Prostate gland (tissue), 2 donors: ENCODE measurements around the gene MLX.

Experiments used
- POLR2A ChIP-seq: fragments of 450-650 bp; IDR thresholded peaks from one replicate; pipeline ENCODE4 v1.6.1; 2016; ENCODE audit warnings: antibody characterized with exemption, mild to moderate bottlenecking
- POLR2AphosphoS5 ChIP-seq: sonication (generic); formaldehyde crosslinking; IDR thresholded peaks from one replicate; pipeline ENCODE4 v1.6.1; 2017; ENCODE audit warnings: antibody characterized with exemption
- TF ChIP-seq, protein P1 (sequence below), 4 experiments: fragments of 200-600 bp in 2 of 4; fragments of 450-650 bp in 2 of 4; sonication (generic) in 2 of 4; IDR thresholded peaks; 1 replicate in 3 of 4; 2 replicates in 1 of 4; pipeline ENCODE4 v1.5.1; 2016 to 2019; ENCODE audit warnings: antibody characterized with exemption in 4 of 4, mild to moderate bottlenecking in 2 of 4, moderate library complexity in 2 of 4

DNA sequence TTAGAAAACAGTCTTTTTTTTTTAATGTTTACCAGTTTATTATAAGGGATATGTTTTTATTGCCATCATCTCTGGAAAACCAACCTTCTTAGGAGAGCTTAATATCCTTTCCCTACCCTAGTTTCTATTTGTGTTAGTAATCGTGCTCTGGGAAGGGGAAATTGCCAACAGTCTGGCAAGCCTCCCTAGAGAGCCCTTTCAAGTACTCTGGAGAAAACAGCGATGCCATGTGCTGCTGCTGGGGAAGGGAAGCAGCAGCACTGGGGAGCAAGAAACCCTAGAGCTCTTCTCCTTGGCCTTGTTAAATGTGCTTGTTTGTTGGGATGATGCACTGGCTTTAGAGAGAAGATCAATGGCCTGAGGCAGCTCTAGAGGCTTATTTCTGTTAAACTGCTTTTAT, 32.0 kb downstream of the MLX start:
- TF ChIP-seq, protein P1, sequence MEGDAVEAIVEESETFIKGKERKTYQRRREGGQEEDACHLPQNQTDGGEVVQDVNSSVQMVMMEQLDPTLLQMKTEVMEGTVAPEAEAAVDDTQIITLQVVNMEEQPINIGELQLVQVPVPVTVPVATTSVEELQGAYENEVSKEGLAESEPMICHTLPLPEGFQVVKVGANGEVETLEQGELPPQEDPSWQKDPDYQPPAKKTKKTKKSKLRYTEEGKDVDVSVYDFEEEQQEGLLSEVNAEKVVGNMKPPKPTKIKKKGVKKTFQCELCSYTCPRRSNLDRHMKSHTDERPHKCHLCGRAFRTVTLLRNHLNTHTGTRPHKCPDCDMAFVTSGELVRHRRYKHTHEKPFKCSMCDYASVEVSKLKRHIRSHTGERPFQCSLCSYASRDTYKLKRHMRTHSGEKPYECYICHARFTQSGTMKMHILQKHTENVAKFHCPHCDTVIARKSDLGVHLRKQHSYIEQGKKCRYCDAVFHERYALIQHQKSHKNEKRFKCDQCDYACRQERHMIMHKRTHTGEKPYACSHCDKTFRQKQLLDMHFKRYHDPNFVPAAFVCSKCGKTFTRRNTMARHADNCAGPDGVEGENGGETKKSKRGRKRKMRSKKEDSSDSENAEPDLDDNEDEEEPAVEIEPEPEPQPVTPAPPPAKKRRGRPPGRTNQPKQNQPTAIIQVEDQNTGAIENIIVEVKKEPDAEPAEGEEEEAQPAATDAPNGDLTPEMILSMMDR (IDR thresholded peaks at IDR 0.05), result no peak
- TF ChIP-seq POLR2AphosphoS5, result no peak
- no peak for TF ChIP-seq POLR2A
